Measurements from ENCODE around the gene FAS.

Gene FAS

GRCh38 chr10:88971221-88972061 is 19.2 kb upstream of the FAS start:
- no peak for DNase-seq

- DNase-seq: no peak
Observed at GRCh38 chr10:88974012-88974411, 16.6 kb upstream of the FAS start.

GRCh38 chr10:88974446-88975376 is 15.9 kb upstream of the FAS start:
- DNase-seq: no peak

GRCh38 chr10:88975377-88975720 is 15.2 kb upstream of the FAS start:
- no peak for DNase-seq

GRCh38 chr10:88978463-88978862 is 12.1 kb upstream of the FAS start:
- DNase-seq: no peak

GRCh38 chr10:88979153-88979562 is 11.4 kb upstream of the FAS start:
- DNase-seq: no peak

GRCh38 chr10:88979603-88980002 is 11.0 kb upstream of the FAS start:
- no peak for DNase-seq

- DNase-seq: no peak
Observed at GRCh38 chr10:88980247-88980646, 10.4 kb upstream of the FAS start.

- no peak for DNase-seq
Observed at GRCh38 chr10:88980800-88981199, 9.8 kb upstream of the FAS start.

- DNase-seq: no peak
Observed at GRCh38 chr10:88981435-88981834, 9.2 kb upstream of the FAS start.

GRCh38 chr10:88982366-88982765 is 8.2 kb upstream of the FAS start:
- no peak for DNase-seq

GRCh38 chr10:88983206-88983605 is 7.4 kb upstream of the FAS start:
- DNase-seq: no peak

GRCh38 chr10:88983939-88984338 is 6.7 kb upstream of the FAS start:
- no peak for DNase-seq

GRCh38 chr10:88984525-88984924 is 6.1 kb upstream of the FAS start:
- no peak for DNase-seq

GRCh38 chr10:88986549-88987242 is 3.9 kb upstream of the FAS start:
- DNase-seq: no peak

- DNase-seq: no peak
Observed at GRCh38 chr10:88987243-88987725, 3.3 kb upstream of the FAS start.

- DNase-seq: no peak
Observed at GRCh38 chr10:88987840-88988239, 2.8 kb upstream of the FAS start.

- no peak for DNase-seq
Observed at GRCh38 chr10:88989423-88989822, 1.2 kb upstream of the FAS start.

GRCh38 chr10:88989824-88990383 is 694 bp upstream of the FAS start:
- DNase-seq: no peak

GRCh38 chr10:88991161-88991898 is 732 bp downstream of the FAS start:
- no peak for DNase-seq

GRCh38 chr10:88991899-88992320 is 1.3 kb downstream of the FAS start:
- DNase-seq: no peak

GRCh38 chr10:88992921-88993524 is 2.4 kb downstream of the FAS start:
- no peak for DNase-seq
